Measurements from ENCODE around the gene CENPL.
A peak's percentile ranks its signal among the peaks of the same experiment; 100 is the strongest.
"Not testable (repeated sequence)": the region's sequence is repeated elsewhere in the genome, so short reads cannot be mapped to it uniquely, and the experiment has no call there.

The CENPL gene, protein sequence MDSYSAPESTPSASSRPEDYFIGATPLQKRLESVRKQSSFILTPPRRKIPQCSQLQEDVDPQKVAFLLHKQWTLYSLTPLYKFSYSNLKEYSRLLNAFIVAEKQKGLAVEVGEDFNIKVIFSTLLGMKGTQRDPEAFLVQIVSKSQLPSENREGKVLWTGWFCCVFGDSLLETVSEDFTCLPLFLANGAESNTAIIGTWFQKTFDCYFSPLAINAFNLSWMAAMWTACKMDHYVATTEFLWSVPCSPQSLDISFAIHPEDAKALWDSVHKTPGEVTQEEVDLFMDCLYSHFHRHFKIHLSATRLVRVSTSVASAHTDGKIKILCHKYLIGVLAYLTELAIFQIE

DNA sequence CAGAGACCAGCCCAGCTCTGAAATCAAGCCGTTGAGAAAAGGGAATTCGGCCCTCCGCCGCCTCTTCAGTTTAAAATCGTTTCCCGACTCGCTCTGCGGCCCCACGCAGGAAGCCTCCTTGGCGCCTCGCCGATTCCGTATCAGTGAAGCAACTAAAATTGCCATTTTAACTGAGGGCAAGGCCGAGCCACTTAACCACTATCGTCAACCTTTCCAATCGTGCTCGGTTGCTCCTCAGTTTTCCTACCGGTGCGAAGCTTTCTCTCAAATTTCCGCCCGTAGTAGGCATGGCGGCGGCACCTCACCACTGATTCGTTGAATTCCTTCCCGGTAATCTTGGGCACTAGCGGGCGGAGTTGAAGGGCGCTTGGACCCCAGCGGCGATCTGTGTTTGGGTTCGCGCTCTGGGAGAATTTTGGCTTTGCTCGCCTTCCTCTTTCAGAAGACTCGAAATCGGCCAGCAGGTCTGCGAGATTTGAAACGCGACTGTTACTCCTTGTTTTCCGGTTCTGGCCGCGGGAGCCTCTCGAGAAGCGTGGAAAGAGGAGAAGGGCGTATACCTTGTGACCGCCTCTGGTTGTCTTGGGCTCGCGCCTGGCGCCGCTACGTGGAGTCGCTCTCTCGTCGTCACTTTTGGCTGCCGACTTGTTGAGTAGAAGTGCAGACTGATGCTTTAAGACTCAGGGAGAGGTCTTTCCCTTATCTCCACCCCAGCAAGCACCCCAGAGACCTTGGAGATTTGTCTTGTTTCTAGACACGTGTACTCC is at the start of gene CENPL, which contains the start of gene DARS2:
TSS of gene CENPL (minus strand) at position 569 of the 767 bp plus-strand sequence. CDS start 13,584 bp downstream, outside the sequence.
TSS of gene DARS2 (plus strand) at position 359 of the 767 bp plus-strand sequence. CDS start 557 bp downstream, outside the sequence.
- peak; percentile 89 for DNase-seq (ENCODE audit: low spot score)

- no peak for DNase-seq (ENCODE audit: low spot score)
Measured at GRCh38 chr1:173871500-173871899, 46.8 kb upstream of the CENPL start.

DNA sequence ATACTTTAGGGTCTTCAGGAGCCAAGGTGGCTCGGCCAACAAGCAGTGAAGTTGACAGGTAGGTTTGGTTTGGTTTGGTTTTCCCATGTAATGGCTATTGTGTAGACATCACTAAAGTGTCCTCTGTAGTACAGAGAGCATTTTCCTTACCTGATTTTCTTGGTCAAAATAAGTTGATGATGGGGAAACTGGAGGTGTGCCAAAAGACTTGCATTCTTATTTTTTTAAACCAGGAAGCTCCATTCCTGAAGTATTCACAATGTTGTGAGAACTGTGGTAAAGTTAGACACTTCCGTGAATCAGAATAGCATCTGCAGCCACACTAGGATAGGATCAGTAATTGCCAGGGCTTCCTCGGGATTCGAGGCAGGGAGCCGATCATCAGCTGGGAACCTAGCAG is 46.4 kb upstream of the CENPL start:
- DNase-seq (ENCODE audit: low spot score), result no peak

GRCh38 chr1:173870252-173871075 is 45.8 kb upstream of the CENPL start:
- DNase-seq (ENCODE audit: low spot score), result no peak

- DNase-seq (ENCODE audit: low spot score), result no peak
Measured at GRCh38 chr1:173869021-173869359, 44.3 kb upstream of the CENPL start.

DNA sequence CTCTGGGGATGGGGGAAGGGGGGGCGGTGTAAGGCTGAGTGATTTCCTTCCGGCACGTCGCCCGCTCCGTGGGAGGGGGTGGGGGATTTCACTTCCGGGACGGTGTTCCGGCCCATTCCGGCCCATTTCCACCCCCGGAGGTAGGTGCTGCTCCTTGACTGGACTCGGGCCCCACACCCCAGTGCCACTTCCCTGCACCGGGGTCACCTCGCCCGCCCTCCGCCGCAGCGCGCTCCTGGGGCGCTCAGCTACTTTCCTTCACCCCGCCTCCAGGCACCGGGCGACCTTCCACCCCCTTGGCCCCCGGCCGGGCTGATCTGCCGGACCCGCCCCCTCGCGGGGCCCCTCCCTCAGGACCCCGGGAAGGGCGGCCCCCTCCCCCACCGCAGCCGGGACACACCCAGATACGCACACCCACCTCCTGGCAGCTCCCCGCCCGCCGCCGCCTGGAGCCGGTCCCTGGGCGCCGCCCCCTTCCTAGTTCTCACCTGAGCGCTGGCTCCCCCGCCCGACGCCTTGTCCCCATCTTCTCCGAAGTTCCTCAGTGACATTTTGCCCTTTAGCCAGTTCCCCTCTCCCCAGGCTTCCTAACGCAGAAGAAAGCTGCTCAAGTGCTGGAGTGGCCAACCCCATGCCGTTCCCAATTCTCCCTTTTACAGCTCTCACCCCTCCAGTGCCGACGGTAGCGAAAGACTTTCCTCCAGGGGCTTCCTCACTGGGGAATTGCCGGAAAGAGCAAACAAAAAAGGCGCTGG is 43.8 kb upstream of the CENPL start, which contains the start of gene ZBTB37:
TSS of gene ZBTB37 (plus strand) at position 115 of the 755 bp plus-strand sequence. CDS start 1,846 bp downstream, outside the sequence.
- peak; percentile 24 for DNase-seq (ENCODE audit: low spot score)

- DNase-seq (ENCODE audit: low spot score), result peak; percentile 92
Measured at GRCh38 chr1:173867753-173868265, 43.1 kb upstream of the CENPL start, which contains the start of gene GAS5. Gene GAS5, minus strand, starts transcription at chr1:173867989.

DNA sequence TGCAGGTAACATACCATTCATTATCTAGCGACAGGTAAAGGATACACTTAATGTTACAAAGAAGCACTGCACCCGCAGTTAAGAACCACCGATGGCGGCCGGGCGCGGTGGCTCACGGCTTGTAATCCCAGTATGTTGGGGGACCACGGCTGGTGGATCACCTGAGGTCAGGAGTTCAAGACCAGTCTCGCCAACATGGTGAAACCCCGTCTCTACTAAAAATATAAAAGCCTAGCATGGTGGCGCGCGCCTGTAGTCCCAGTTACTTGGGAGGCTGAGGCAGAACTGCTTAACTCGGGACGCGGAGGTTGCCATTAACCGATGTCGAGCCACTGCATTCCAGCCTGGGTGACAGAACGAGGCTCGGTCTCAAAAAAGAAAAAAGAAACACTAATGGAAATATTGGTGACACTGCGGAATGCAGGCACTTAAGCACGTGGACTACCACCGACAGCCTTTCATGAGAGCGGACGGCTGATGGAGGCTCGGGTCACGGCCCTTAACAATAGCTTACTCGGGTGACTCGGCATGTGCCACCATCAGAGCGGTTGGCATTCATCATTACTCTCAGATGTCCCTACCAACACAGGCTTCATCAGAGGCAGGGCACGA is 42.6 kb upstream of the CENPL start:
- no peak for DNase-seq (ENCODE audit: low spot score)

DNA sequence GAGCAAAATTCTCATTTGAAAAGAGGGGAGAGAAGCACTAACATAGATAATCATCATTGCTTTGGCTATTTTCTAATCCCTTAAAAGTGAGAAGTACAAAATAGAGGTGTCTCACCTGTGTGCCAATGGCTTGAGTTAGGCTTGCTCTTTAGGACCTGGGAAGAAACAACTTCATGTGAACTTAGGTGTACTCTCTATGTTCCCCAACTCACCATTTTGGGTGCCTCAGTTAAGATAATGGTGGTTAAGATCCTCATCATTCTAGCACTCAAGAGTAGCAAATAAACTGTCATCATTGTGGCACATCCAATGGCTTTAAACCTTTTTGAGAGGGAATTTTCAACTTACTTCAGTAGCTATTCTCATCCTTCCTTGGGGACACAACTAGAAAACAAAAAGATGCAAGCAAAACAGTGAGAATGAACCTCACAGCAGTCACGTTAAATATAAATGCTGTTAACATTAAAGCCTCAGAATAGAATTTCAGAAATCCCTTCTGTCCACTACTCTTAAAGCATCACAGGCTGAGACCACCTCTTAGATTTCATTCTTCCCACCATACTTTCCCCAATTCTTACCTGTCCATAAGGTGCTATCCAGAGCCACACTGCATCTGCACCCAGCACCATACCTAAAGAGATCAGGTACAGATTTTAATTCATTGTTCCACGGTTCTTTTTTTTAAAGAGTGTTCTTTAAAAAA is 41.9 kb upstream of the CENPL start:
- no peak for DNase-seq (ENCODE audit: low spot score)

- no peak for DNase-seq (ENCODE audit: low spot score)
Measured at GRCh38 chr1:173865468-173866164, 40.9 kb upstream of the CENPL start.

GRCh38 chr1:173864179-173864867 is 39.6 kb upstream of the CENPL start:
- DNase-seq (ENCODE audit: low spot score), result no peak

- DNase-seq (ENCODE audit: low spot score), result no peak
Measured at GRCh38 chr1:173863224-173864161, 38.8 kb upstream of the CENPL start.

DNA sequence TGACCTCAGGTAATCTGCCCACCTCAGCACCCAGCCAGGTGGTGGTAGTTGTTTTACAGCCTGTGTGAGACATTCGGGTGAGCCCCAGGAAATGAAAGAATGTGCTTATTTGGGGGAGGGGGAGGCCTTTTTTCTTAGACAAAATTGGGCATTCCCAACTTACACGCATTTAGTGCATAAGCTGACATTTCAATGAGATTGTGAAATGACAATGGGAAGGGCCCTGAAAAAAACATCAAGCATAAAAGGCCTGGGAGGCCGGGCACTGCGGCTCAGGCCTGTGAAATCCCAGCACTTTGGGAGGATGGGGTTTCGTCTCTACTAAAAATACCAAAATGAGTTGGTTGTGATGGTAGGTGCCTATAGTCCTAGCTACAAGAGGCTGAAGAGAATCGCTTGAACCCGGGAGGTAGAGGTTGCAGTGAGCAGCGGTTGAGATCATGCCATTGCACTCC is 38.1 kb upstream of the CENPL start:
- DNase-seq (ENCODE audit: low spot score), result no peak

GRCh38 chr1:173862146-173862768 is 37.6 kb upstream of the CENPL start:
- not testable (repeated sequence) for DNase-seq (ENCODE audit: low spot score)

DNA sequence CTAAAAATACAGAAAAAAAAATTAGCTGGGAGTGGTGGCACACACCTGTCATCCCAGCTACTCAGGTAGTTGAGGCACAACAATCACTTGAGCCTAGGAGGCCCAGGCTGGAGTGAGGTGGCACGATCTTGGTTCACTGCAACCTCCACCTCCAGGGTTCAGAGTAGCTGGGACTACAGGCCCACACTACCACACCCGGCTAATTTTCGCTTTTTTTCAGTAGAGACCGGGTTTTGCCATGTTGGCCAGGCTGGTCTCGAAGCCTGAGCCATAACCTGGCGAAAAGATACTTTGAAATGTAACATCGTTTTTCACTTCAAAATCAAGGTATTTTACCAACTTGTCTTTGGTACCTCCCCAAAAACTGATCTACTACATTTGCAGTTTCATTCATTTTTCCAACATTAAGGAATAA is 37.1 kb upstream of the CENPL start:
- DNase-seq (ENCODE audit: low spot score), result no peak

DNA sequence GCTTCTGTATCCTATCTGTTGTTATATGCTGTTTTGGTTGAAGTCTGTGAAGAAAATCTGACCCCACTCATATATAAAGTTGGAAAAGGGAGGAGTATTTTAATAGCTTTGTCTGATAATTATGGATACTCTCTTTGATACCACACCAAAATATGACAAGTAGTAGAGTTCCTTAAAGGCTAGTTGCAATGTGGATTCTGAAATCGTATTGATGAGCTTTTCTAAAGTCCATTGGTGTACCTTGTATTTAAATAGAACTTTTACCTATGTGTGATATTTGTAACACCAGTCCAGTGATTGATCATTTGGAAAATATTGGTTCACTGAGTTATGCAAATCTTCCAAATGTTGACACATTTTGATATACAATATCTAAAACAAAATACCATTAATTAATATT is 35.4 kb upstream of the CENPL start:
- no peak for DNase-seq (ENCODE audit: low spot score)

- not testable (repeated sequence) for DNase-seq (ENCODE audit: low spot score)
Measured at GRCh38 chr1:173859547-173859946, 34.9 kb upstream of the CENPL start.
